GM18502 (cell line): ENCODE measurements around the gene OGT.
"Not testable (repeated sequence)": the region's sequence is repeated elsewhere in the genome, so short reads cannot be mapped to it uniquely, and the experiment has no call there.

Source experiments
- ATAC-seq: cut with Tn5 transposase; IDR thresholded peaks from one replicate; pipeline ENCODE4 v1.9.1; 2021; ENCODE audit warnings: mild to moderate bottlenecking; ENCODE audit not compliant: unreplicated experiment, poor library complexity

Gene OGT

GRCh38 chrX:71579136-71579989 is 46.5 kb downstream of the OGT start:
- no peak for ATAC-seq

GRCh38 chrX:71579990-71580380 is 47.1 kb downstream of the OGT start:
- no peak for ATAC-seq

GRCh38 chrX:71581210-71581609 is 48.3 kb downstream of the OGT start:
- ATAC-seq, result no peak

- ATAC-seq, result no peak
Observed at GRCh38 chrX:71586929-71587328, 54.0 kb downstream of the OGT start.

- not testable (repeated sequence) for ATAC-seq
Observed at GRCh38 chrX:71593210-71593609, 60.3 kb downstream of the OGT start.

GRCh38 chrX:71599965-71600364 is 67.1 kb downstream of the OGT start:
- no peak for ATAC-seq

- no peak for ATAC-seq
Observed at GRCh38 chrX:71603618-71604017, 70.7 kb downstream of the OGT start.

- no peak for ATAC-seq
Observed at GRCh38 chrX:71604141-71604540, 71.2 kb downstream of the OGT start.

GRCh38 chrX:71604796-71605568 is 72.1 kb downstream of the OGT start:
- no peak for ATAC-seq

- ATAC-seq, result no peak
Observed at GRCh38 chrX:71606536-71607216, 73.8 kb downstream of the OGT start.

GRCh38 chrX:71607488-71607887 is 74.6 kb downstream of the OGT start:
- ATAC-seq, result no peak

GRCh38 chrX:71609095-71609750 is 76.3 kb downstream of the OGT start:
- no peak for ATAC-seq

GRCh38 chrX:71611736-71612135 is 78.8 kb downstream of the OGT start:
- ATAC-seq, result not testable (repeated sequence)

GRCh38 chrX:71612256-71612655 is 79.4 kb downstream of the OGT start:
- ATAC-seq, result no peak

GRCh38 chrX:71615056-71615455 is 82.2 kb downstream of the OGT start:
- ATAC-seq, result no peak

GRCh38 chrX:71615954-71616353 is 83.0 kb downstream of the OGT start:
- ATAC-seq, result no peak

- ATAC-seq, result no peak
Observed at GRCh38 chrX:71616672-71617529, 84.0 kb downstream of the OGT start.

GRCh38 chrX:71617742-71618141 is 84.8 kb downstream of the OGT start:
- ATAC-seq, result no peak

GRCh38 chrX:71618303-71618721 is 85.4 kb downstream of the OGT start, which contains the start of gene CXCR3:
TSS of gene CXCR3 (minus strand) at chrX:71618511. CDS start at chrX:71618449, 62 bp downstream.
- ATAC-seq, result peak; percentile 63
